ENCODE results near the gene STK32C. TPM values are rescaled to one million over a fixed set of nuclear protein-coding genes. Genes with fewer than 3 reads are reported as not detected.

The STK32C gene
- total and polyA plus RNA-seq, 2 experiments from 2014 or later, result 17.5 to 23.8 TPM

- no peak overlapping the region for H3K4me3 ChIP-seq
- H3K4me1 ChIP-seq (ENCODE audit: low read depth), result no peaks in the 10 kb centered on the region
- H3K9me3 ChIP-seq (ENCODE audit: low read depth), result no peaks in the 10 kb centered on the region
- no peak overlapping the region for H3K27ac ChIP-seq
- H3K36me3 ChIP-seq, result no peaks in the 10 kb centered on the region
- peaks cover 52% of the 10 kb centered on the region for H3K27me3 ChIP-seq
- TF ChIP-seq CTCF (IDR thresholded peaks at IDR 0.05; ENCODE audit: low read depth, low read length), result no peak
- DNase-seq (ENCODE audit: low read depth in 1 of 2, low spot score in 1 of 2), result no peak
These were observed 133.5 kb downstream of the STK32C start for GRCh38 chr10:132174237-132174636.

- TF ChIP-seq CTCF (IDR thresholded peaks at IDR 0.05; ENCODE audit: low read depth, low read length), result no peak
- Histone ChIP-seq H3K36me3 (no peaks in the 10 kb centered on the region), H3K4me1 (ENCODE audit: low read depth) (no peaks in the 10 kb centered on the region), H3K27me3 (peaks cover 41% of the 10 kb centered on the region), H3K9me3 (ENCODE audit: low read depth) (no peaks in the 10 kb centered on the region), H3K4me3 (no peak overlapping the region), H3K27ac (no peak overlapping the region)
- no peak for DNase-seq (ENCODE audit: low read depth in 1 of 2, low spot score in 1 of 2)
These were observed 134.6 kb downstream of the STK32C start for GRCh38 chr10:132173185-132173584.

DNA sequence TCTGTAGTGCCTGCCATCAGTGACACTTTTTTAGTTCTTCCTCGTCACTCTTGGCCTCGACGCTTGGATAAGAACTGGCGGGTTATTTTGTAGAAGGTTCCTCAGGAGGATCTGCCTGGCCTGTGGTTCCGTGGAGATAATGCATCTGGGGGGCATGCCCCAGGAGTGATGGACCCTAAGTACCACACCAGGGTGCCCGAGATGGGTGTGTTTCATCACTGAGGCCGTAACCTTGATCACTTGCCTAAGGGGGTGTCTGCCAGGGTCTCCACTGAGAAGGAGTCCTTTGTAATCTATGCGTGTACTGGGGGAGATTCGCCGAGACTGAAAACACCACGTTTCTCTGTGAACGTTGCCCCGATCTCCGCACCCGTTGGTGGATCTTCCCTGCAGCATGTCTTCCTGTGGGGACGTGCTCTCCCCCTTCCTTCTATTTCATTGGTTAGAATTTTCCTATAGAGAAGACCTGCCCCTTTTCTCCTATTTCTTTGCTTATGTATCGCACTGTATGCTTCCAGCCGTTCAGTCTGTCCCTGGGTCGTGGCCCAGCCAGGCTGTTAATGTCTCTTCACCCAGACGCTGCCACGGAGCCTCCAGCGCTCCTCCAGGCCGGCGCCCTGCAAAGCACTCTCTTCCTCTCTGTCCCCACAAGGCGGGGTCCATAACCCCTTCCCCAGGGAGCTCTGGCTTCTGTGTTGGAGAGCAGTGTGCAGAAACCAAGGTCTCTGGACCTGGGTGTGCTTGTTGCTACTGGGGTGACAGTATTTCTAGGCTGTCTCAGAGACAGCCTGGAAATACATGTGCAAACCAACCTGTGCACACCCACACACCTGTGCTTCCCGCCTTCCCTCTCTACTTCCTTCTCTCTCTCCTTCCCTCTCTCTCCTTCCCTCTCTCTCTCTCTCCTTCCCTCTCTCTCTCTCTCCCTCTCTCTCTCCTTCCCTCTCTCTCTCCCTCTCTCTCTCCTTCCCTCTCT lies 135.4 kb downstream of the STK32C start:
- H3K4me3 ChIP-seq, result no peak overlapping the region
- H3K27ac ChIP-seq, result no peak overlapping the region
- H3K4me1 ChIP-seq (ENCODE audit: low read depth), result no peaks in the 10 kb centered on the region
- H3K36me3 ChIP-seq, result no peaks in the 10 kb centered on the region
- no peaks in the 10 kb centered on the region for H3K9me3 ChIP-seq (ENCODE audit: low read depth)
- H3K27me3 ChIP-seq, result peaks cover 33% of the 10 kb centered on the region
- no peak for TF ChIP-seq CTCF (IDR thresholded peaks at IDR 0.05; ENCODE audit: low read depth, low read length)
- no peak for DNase-seq (ENCODE audit: low read depth in 1 of 2, low spot score in 1 of 2)

DNA sequence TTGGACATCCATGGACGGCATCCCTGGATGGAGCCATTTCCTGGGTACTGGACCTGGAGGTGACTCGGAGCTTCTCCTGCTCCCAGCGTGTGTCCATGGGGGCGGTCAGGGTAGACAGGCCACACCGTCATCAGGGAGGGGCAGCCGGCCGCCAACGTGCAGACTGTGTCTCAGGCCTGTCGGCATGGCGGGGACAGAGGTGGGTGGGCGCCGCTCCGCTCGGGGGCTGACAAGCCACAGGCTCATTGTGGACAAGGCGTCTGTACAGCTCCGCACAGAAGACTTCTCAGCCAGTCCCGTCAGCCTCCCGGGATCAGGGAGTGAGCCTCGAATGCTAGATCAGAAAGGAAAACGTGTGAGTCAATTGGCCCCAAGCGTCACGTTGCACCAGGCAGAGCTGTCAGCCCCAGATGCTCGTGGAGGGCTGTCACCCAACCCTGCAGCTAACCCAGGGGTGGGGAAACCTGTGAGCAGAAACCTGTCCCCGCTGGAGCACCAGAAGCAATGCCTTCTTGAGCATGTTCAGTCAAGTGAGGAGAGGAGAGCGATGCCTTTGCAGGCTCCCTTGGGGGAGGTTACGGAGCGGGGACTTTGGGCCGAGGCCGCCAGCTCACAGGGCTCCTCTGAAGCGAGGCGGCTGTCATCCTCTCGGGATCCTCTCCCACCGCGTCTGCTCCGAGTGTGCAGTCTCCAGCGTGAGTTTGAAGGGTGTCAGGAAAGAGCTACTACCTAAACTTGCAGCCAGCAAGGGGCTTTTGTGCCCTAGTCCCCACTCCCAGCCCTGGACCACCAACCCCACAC lies 137.0 kb downstream of the STK32C start:
- H3K27ac ChIP-seq, result no peak overlapping the region
- no peaks in the 10 kb centered on the region for H3K36me3 ChIP-seq
- peaks cover 17% of the 10 kb centered on the region for H3K27me3 ChIP-seq
- no peaks in the 10 kb centered on the region for H3K4me1 ChIP-seq (ENCODE audit: low read depth)
- TF ChIP-seq CTCF (IDR thresholded peaks at IDR 0.05; ENCODE audit: low read depth, low read length), result no peak
- no peak for DNase-seq (ENCODE audit: low read depth in 1 of 2, low spot score in 1 of 2)
- no peak overlapping the region for H3K4me3 ChIP-seq
- H3K9me3 ChIP-seq (ENCODE audit: low read depth), result no peaks in the 10 kb centered on the region

DNA sequence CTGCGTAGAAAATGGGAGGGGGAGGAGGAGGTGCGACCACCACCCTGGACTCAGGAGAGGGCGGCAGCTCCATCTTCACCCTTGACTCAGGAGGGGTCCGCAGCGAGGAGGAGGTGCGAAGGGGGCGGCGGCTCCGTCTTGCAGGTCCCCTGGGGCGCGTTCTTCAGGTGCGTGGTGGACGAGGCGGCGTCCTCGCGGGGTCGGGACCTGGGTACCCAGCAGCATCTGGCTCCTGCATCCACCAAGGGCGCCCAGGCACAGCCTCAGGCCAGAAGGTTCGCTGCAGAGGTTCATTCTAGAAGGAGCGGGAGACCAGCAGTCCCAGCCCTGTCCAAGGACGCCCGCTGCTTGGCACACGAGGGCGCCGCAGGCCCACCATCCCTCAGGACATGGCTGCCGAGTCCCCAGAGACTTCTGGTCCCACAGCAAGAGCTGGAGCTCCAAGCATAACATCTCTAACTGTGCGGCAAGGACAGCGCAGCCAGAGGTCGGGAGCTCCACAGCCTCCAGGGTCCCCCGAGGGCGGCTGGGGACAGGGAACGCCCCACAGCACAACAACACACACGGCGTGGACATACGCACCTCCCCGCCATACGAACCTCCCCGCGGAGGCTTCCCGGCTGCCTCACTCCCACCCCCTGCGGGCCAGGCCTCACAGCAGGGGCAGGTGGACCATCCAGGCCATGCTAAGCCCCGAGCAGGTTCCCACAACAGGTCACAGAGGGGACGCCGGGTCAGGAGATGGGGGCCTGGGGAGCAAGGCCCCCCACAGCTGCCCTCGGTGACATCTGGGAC lies 137.8 kb downstream of the STK32C start:
- TF ChIP-seq CTCF (IDR thresholded peaks at IDR 0.05; ENCODE audit: low read depth, low read length), result no peak
- Histone ChIP-seq H3K4me3 (no peak overlapping the region), H3K27ac (no peak overlapping the region), H3K4me1 (ENCODE audit: low read depth) (no peaks in the 10 kb centered on the region), H3K27me3 (peaks cover 11% of the 10 kb centered on the region), H3K36me3 (no peaks in the 10 kb centered on the region), H3K9me3 (ENCODE audit: low read depth) (no peaks in the 10 kb centered on the region)
- DNase-seq (ENCODE audit: low read depth in 1 of 2, low spot score in 1 of 2), result no peak
